GM19240 (cell line): ENCODE measurements around the gene WDR1.

ENCODE experiments used
- DNase-seq: peaks from one replicate; pipeline ENCODE4 v3.0.0; 2011; ENCODE audit warnings: low spot score; ENCODE audit not compliant: insufficient read length

The WDR1 gene

GRCh38 chr4:10086506-10087120 lies 30.0 kb downstream of the WDR1 start:
- DNase-seq = no peak

GRCh38 chr4:10085828-10086505 lies 30.6 kb downstream of the WDR1 start:
- DNase-seq = no peak

GRCh38 chr4:10085386-10085785 lies 31.2 kb downstream of the WDR1 start:
- DNase-seq = no peak

GRCh38 chr4:10084651-10085358 lies 31.8 kb downstream of the WDR1 start:
- DNase-seq = no peak

GRCh38 chr4:10083861-10084641 lies 32.5 kb downstream of the WDR1 start:
- no peak for DNase-seq

GRCh38 chr4:10083331-10083771 lies 33.2 kb downstream of the WDR1 start:
- no peak for DNase-seq

GRCh38 chr4:10082459-10083272 lies 33.9 kb downstream of the WDR1 start:
- DNase-seq = no peak

- DNase-seq = no peak
Measured at GRCh38 chr4:10082047-10082446, 34.6 kb downstream of the WDR1 start.

GRCh38 chr4:10081218-10081606 lies 35.4 kb downstream of the WDR1 start:
- DNase-seq = no peak

- no peak for DNase-seq
Measured at GRCh38 chr4:10080589-10081217, 35.9 kb downstream of the WDR1 start.

GRCh38 chr4:10079912-10080588 lies 36.5 kb downstream of the WDR1 start:
- no peak for DNase-seq

GRCh38 chr4:10079256-10079655 lies 37.3 kb downstream of the WDR1 start:
- no peak for DNase-seq

GRCh38 chr4:10078481-10079233 lies 37.9 kb downstream of the WDR1 start:
- DNase-seq = no peak

GRCh38 chr4:10077483-10078335 lies 38.9 kb downstream of the WDR1 start:
- DNase-seq = no peak

GRCh38 chr4:10077076-10077475 lies 39.5 kb downstream of the WDR1 start:
- no peak for DNase-seq

- no peak for DNase-seq
Measured at GRCh38 chr4:10075953-10076391, 40.6 kb downstream of the WDR1 start.

GRCh38 chr4:10075158-10075863 lies 41.3 kb downstream of the WDR1 start:
- DNase-seq = no peak

GRCh38 chr4:10074767-10075105 lies 41.9 kb downstream of the WDR1 start:
- DNase-seq = no peak
